ENCODE measurements around the gene IMMP2L. TPM values are rescaled to one million over a fixed set of nuclear protein-coding genes. Genes with fewer than 3 reads are reported as not detected.

IMMP2L gene
- total and polyA plus RNA-seq, 4 donors, result 7.3 to 21.1 (median 12.4) TPM

DNA sequence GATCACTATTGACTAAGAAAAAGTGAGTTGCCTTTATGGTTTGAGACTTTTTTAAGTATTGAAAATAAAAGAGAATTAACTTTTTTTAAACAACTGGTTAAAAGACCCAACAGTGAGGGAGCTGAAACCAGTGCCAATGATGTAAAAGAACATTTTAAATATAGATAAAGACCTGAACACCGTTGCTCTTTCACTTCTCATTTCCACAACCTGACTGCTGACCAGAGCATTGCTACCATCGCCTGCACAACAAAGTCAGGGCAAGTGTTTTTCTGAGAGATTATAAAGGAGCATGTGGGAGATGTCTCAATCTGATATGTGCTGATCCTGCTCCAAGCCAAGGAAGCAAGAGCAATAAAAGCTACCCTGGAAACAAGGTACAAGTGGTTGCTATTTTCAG lies 34.7 kb downstream of the IMMP2L start:
- DNase-seq (ENCODE audit: low spot score), result no peak
- Histone ChIP-seq H3K27me3 (ENCODE audit: control insufficient read depth in 4 of 4, insufficient read depth in 4 of 4, low read length in 3 of 4) (no peaks in the 10 kb centered on the region), H3K36me3 (ENCODE audit: control insufficient read depth in 4 of 4, insufficient read depth in 3 of 4, low read depth in 1 of 4, low read length in 3 of 4) (no peaks in the 10 kb centered on the region), H3K4me1 (ENCODE audit: control insufficient read depth in 4 of 4, insufficient read depth in 4 of 4, low read length in 3 of 4) (peaks cover 3 to 12% (median 10%) of the 10 kb centered on the region in 4 donors), H3K27ac (ENCODE audit: low read depth in 1 of 2, low read length in 2 of 2) (no peak overlapping the region), H3K9ac (ENCODE audit: low read depth in 1 of 2, low read length in 2 of 2) (no peak overlapping the region), H3K4me3 (ENCODE audit: low read depth in 1 of 3, low read length in 3 of 3) (no peak overlapping the region), H3K9me3 (ENCODE audit: control insufficient read depth in 4 of 4, low read length in 3 of 4) (no peaks in the 10 kb centered on the region)
- TF ChIP-seq, protein P1, sequence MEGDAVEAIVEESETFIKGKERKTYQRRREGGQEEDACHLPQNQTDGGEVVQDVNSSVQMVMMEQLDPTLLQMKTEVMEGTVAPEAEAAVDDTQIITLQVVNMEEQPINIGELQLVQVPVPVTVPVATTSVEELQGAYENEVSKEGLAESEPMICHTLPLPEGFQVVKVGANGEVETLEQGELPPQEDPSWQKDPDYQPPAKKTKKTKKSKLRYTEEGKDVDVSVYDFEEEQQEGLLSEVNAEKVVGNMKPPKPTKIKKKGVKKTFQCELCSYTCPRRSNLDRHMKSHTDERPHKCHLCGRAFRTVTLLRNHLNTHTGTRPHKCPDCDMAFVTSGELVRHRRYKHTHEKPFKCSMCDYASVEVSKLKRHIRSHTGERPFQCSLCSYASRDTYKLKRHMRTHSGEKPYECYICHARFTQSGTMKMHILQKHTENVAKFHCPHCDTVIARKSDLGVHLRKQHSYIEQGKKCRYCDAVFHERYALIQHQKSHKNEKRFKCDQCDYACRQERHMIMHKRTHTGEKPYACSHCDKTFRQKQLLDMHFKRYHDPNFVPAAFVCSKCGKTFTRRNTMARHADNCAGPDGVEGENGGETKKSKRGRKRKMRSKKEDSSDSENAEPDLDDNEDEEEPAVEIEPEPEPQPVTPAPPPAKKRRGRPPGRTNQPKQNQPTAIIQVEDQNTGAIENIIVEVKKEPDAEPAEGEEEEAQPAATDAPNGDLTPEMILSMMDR (IDR thresholded peaks at IDR 0.05; ENCODE audit: low read depth, low read length, missing input control), result no peak
- TF ChIP-seq HNF4G (IDR thresholded peaks at IDR 0.05), result no peak
- TF ChIP-seq JUND (IDR thresholded peaks at IDR 0.05), result no peak
- TF ChIP-seq GABPA (IDR thresholded peaks at IDR 0.05 in 1 of 2, conservative IDR thresholded peaks at IDR 0.05 in 1 of 2), result no peak
- no peak for TF ChIP-seq FOXA1 (IDR thresholded peaks at IDR 0.05)
- no peak for TF ChIP-seq NR2F2 (IDR thresholded peaks at IDR 0.05)
- TF ChIP-seq TAF1 (conservative IDR thresholded peaks at IDR 0.05), result no peak
- no peak for TF ChIP-seq FOXA2 (IDR thresholded peaks at IDR 0.05)
- no peak for TF ChIP-seq HNF4A (conservative IDR thresholded peaks at IDR 0.05)
- TF ChIP-seq SP1 (IDR thresholded peaks at IDR 0.05), result no peak
- 72% methylated on average over 2 of the region's 2 CpGs for WGBS

- no peak overlapping the region for H3K27ac ChIP-seq (ENCODE audit: low read depth in 1 of 2, low read length in 2 of 2)
- WGBS, result 94% methylated on average over 1 of the region's 1 CpG
- no peak for DNase-seq (ENCODE audit: low spot score)
Observed at GRCh38 chr7:111525100-111525499, 37.2 kb downstream of the IMMP2L start.

GRCh38 chr7:111521660-111522059 lies 40.6 kb downstream of the IMMP2L start:
- Histone ChIP-seq H3K27ac (ENCODE audit: low read depth in 1 of 2, low read length in 2 of 2) (no peak overlapping the region), H3K4me1 (ENCODE audit: control insufficient read depth in 4 of 4, insufficient read depth in 4 of 4, low read length in 3 of 4) (peaks cover 0 to 11% (median under 1%) of the 10 kb centered on the region in 4 donors), H3K36me3 (ENCODE audit: control insufficient read depth in 4 of 4, insufficient read depth in 3 of 4, low read depth in 1 of 4, low read length in 3 of 4) (peaks cover 0 to 4% (median 0%) of the 10 kb centered on the region in 4 donors), H3K9ac (ENCODE audit: low read depth in 1 of 2, low read length in 2 of 2) (no peak overlapping the region), H3K4me3 (ENCODE audit: low read depth in 1 of 3, low read length in 3 of 3) (no peak overlapping the region), H3K27me3 (ENCODE audit: control insufficient read depth in 4 of 4, insufficient read depth in 4 of 4, low read length in 3 of 4) (no peaks in the 10 kb centered on the region), H3K9me3 (ENCODE audit: control insufficient read depth in 4 of 4, low read length in 3 of 4) (peaks cover 0 to 4% (median 2%) of the 10 kb centered on the region in 4 donors)
- DNase-seq (ENCODE audit: low spot score), result no peak
- TF ChIP-seq SP1 (IDR thresholded peaks at IDR 0.05), result no peak
- no peak for TF ChIP-seq FOXA2 (IDR thresholded peaks at IDR 0.05)
- TF ChIP-seq RAD21 (IDR thresholded peaks at IDR 0.05), result no peak
- TF ChIP-seq JUND (IDR thresholded peaks at IDR 0.05), result no peak
- TF ChIP-seq REST (IDR thresholded peaks at IDR 0.05), result no peak
- TF ChIP-seq, protein P2, sequence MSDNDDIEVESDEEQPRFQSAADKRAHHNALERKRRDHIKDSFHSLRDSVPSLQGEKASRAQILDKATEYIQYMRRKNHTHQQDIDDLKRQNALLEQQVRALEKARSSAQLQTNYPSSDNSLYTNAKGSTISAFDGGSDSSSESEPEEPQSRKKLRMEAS (IDR thresholded peaks at IDR 0.05), result no peak
- no peak for TF ChIP-seq HNF4A (conservative IDR thresholded peaks at IDR 0.05)
- TF ChIP-seq HNF4G (IDR thresholded peaks at IDR 0.05), result no peak
- TF ChIP-seq ZBTB33 (IDR thresholded peaks at IDR 0.05), result no peak
- no peak for TF ChIP-seq FOXA1 (IDR thresholded peaks at IDR 0.05)

More at GRCh38 chr7:111525100-111525499, 37.2 kb downstream of the IMMP2L start:
- Histone ChIP-seq H3K9ac (ENCODE audit: low read depth in 1 of 2, low read length in 2 of 2) (no peak overlapping the region), H3K9me3 (ENCODE audit: control insufficient read depth in 4 of 4, low read length in 3 of 4) (peaks cover 0 to 4% (median 2%) of the 10 kb centered on the region in 4 donors), H3K36me3 (ENCODE audit: control insufficient read depth in 4 of 4, insufficient read depth in 3 of 4, low read depth in 1 of 4, low read length in 3 of 4) (peaks cover 0 to 4% (median 0%) of the 10 kb centered on the region in 4 donors), H3K27me3 (ENCODE audit: control insufficient read depth in 4 of 4, insufficient read depth in 4 of 4, low read length in 3 of 4) (no peaks in the 10 kb centered on the region), H3K4me1 (ENCODE audit: control insufficient read depth in 4 of 4, insufficient read depth in 4 of 4, low read length in 3 of 4) (peaks cover 3 to 9% (median 7%) of the 10 kb centered on the region in 4 donors), H3K4me3 (ENCODE audit: low read depth in 1 of 3, low read length in 3 of 3) (no peak overlapping the region)
- TF ChIP-seq EGR1 (IDR thresholded peaks at IDR 0.05; ENCODE audit: low read depth in 2 of 2) (no peak), JUND (IDR thresholded peaks at IDR 0.05) (no peak)

Data from liver (tissue), 9 donors.